Progenitor cell of endocrine pancreas (in vitro differentiated cells): Measurements from ENCODE around the gene C2orf42. TPM values are rescaled to one million over a fixed set of nuclear protein-coding genes. Genes with fewer than 3 reads are reported as not detected.
"Not testable (repeated sequence)": the region's sequence is repeated elsewhere in the genome, so short reads cannot be mapped to it uniquely, and the experiment has no call there.

Source experiments
- DNase-seq: peaks from one replicate; pipeline ENCODE4 v3.0.0; 2021; ENCODE audit warnings: low spot score; ENCODE audit not compliant: unreplicated experiment
- H3K27ac Mint-ChIP-seq: 2 replicates; pipeline ENCODE4 v1.8.0; 2021; ENCODE audit warnings: mild to moderate bottlenecking, moderate library complexity, mixed read lengths
- H3K27me3 Mint-ChIP-seq: 2 replicates; pipeline ENCODE4 v1.8.0; 2021; ENCODE audit warnings: mixed read lengths
- H3K36me3 Mint-ChIP-seq: 2 replicates; pipeline ENCODE4 v1.8.0; 2022; ENCODE audit warnings: mixed read lengths; ENCODE audit not compliant: insufficient read depth
- H3K4me1 Mint-ChIP-seq: 2 replicates; pipeline ENCODE4 v1.8.0; 2021; ENCODE audit warnings: low read depth, mixed read lengths
- H3K4me3 Mint-ChIP-seq: 2 replicates; pipeline ENCODE4 v1.8.0; 2021; ENCODE audit warnings: low read depth, mild to moderate bottlenecking, moderate library complexity, mixed read lengths
- H3K9me3 Mint-ChIP-seq: 2 replicates; pipeline ENCODE4 v1.8.0; 2021; ENCODE audit warnings: low read depth, mixed read lengths
- total RNA-seq: library from RNA; stranded (reverse); gene quantifications from 2 replicates; pipeline ENCODE4 v1.2.1, GENCODE V29; 2021
- TF ChIP-seq, protein P1 (sequence below): fragments of 200-600 bp; sonication (generic); IDR thresholded peaks from one replicate; pipeline ENCODE4 v1.5.0; 2021; ENCODE audit warnings: antibody characterized with exemption, mild to moderate bottlenecking; ENCODE audit not compliant: unreplicated experiment

The C2orf42 gene
- total RNA-seq, 1 donor from 2014 or later: 28.0 TPM

GRCh38 chr2:70113359-70114070, 77.3 kb downstream of the C2orf42 start:
- no peak overlapping the region for H3K27ac Mint-ChIP-seq
- H3K9me3 Mint-ChIP-seq: no peaks in the 10 kb centered on the region

GRCh38 chr2:70111752-70112591, 78.8 kb downstream of the C2orf42 start:
- H3K4me1 Mint-ChIP-seq: peaks cover 37% of the 10 kb centered on the region
- TF ChIP-seq, protein P1, sequence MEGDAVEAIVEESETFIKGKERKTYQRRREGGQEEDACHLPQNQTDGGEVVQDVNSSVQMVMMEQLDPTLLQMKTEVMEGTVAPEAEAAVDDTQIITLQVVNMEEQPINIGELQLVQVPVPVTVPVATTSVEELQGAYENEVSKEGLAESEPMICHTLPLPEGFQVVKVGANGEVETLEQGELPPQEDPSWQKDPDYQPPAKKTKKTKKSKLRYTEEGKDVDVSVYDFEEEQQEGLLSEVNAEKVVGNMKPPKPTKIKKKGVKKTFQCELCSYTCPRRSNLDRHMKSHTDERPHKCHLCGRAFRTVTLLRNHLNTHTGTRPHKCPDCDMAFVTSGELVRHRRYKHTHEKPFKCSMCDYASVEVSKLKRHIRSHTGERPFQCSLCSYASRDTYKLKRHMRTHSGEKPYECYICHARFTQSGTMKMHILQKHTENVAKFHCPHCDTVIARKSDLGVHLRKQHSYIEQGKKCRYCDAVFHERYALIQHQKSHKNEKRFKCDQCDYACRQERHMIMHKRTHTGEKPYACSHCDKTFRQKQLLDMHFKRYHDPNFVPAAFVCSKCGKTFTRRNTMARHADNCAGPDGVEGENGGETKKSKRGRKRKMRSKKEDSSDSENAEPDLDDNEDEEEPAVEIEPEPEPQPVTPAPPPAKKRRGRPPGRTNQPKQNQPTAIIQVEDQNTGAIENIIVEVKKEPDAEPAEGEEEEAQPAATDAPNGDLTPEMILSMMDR: no peak
- no peaks in the 10 kb centered on the region for H3K9me3 Mint-ChIP-seq
- no peak for DNase-seq
- no peak overlapping the region for H3K4me3 Mint-ChIP-seq
- H3K27ac Mint-ChIP-seq: peak overlapping the region; percentile 57
- H3K36me3 Mint-ChIP-seq: no peaks in the 10 kb centered on the region
- no peaks in the 10 kb centered on the region for H3K27me3 Mint-ChIP-seq

More at GRCh38 chr2:70113359-70114070, 77.3 kb downstream of the C2orf42 start:
- TF ChIP-seq, protein P1: no peak
- Mint-ChIP-seq H3K36me3 (no peaks in the 10 kb centered on the region), H3K4me3 (no peak overlapping the region), H3K27me3 (no peaks in the 10 kb centered on the region), H3K4me1 (peaks cover 26% of the 10 kb centered on the region)
- DNase-seq: no peak

DNA sequence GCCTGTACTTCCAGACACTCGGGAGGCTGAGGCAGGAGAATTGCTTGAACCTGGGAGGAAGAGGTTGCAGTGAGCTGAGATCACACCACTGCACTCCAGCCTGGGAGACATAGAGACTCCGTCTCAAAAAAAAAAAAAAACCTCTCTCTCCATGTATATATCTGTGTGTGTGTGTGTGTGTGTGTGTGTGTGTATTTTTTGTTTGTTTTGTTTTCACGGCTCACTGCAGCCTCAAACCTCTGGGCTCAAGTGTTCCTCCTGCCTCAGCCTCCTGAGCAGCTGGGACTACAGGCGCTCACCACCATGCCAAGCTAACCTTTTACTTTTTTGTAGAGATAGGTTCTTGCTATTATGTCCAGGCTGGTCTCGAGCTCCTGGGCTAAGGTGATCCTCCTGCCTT, 80.4 kb downstream of the C2orf42 start:
- not testable (repeated sequence) for H3K4me3 Mint-ChIP-seq, H3K27me3 Mint-ChIP-seq, H3K9me3 Mint-ChIP-seq, H3K36me3 Mint-ChIP-seq, DNase-seq
- Mint-ChIP-seq H3K4me1 (peaks cover 37% of the 10 kb centered on the region), H3K27ac (peak overlapping the region; percentile 98)

- peaks cover 38% of the 10 kb centered on the region for H3K4me1 Mint-ChIP-seq
- not testable (repeated sequence) for H3K27ac Mint-ChIP-seq, H3K36me3 Mint-ChIP-seq, H3K4me3 Mint-ChIP-seq, H3K27me3 Mint-ChIP-seq, H3K9me3 Mint-ChIP-seq, DNase-seq
These were observed 84.7 kb downstream of the C2orf42 start for GRCh38 chr2:70106138-70106537.

DNA sequence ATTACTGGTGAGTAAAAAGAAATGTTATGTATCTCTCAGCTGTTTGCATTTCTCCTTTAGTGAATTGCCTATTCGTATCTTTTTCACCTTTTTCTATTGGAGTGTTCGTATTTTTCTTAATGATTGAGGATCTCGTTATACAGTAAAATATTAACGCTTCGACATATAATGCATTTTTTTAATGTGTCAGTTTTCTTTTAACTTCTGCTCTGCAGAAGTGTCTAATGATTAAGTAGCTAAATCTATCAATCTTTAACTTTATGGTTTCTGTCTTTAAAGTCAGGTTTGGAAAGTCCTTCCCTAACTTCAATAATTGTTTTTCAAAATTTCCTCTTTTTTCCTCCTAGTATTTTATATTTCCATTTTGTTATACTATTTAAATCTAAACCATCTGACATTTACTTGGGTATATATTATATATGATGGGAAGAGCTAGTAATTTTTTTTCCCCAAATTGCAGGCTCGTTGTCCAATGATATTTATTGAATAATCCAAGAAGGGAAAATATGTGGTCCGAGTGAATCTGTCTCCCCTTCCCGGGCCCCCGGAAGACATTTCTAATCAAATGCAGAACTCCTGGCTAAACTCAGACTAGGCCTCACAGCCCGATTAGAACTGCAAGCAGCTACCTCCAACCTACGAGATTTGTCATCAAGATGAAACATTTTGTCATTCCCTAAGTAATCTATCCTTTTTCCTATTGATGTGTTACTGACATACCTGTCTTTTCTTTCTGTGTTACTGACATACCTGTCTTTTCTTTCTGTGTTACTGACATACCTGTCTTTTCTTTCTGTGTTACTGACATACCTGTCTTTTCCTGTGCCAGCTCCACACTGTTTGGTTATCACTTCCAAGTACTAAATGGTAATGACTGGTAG, 86.3 kb downstream of the C2orf42 start:
- Mint-ChIP-seq H3K9me3 (no peaks in the 10 kb centered on the region), H3K27me3 (no peaks in the 10 kb centered on the region), H3K27ac (peak overlapping the region; percentile 89), H3K36me3 (no peaks in the 10 kb centered on the region), H3K4me3 (peak overlapping the region; percentile 65), H3K4me1 (peaks cover 32% of the 10 kb centered on the region)
- TF ChIP-seq, protein P1: no peak
- DNase-seq: no peak
